Activated CD4-positive, alpha-beta T cell treated with anti-CD3 and anti-CD28 coated beads, Interleukin-2, amount 10 ng/mL, durations not matched to agents 7 days and 5 days (primary cell): ENCODE data around the gene ATOSB. TPM values are rescaled to one million over a fixed set of nuclear protein-coding genes. Genes with fewer than 3 reads are reported as not detected.

Source experiments
- CTCF ChIA-PET: fragments of 350-600 bp; sonication (Branson Sonifier 250); formaldehyde crosslinking; loops from one replicate; lab custom pipeline; 2021; ENCODE audit warnings: antibody characterized with exemption; lab: Charles Lee
- POLR2A ChIA-PET: fragments of 350-600 bp; sonication (Branson Sonifier 250); formaldehyde crosslinking; loops from one replicate; lab custom pipeline; 2021; ENCODE audit warnings: antibody characterized with exemption; lab: Charles Lee
- DNase-seq: peaks from one replicate; pipeline ENCODE4 v3.0.0-alpha.2; 2020
- H3K27ac Mint-ChIP-seq: one replicate; pipeline ENCODE4 v1.8.0; 2021; ENCODE audit warnings: mild to moderate bottlenecking, moderate library complexity, mixed read lengths
- H3K27me3 Mint-ChIP-seq: one replicate; pipeline ENCODE4 v1.8.0; 2021; ENCODE audit warnings: mixed read lengths
- H3K36me3 Mint-ChIP-seq: one replicate; pipeline ENCODE4 v1.8.0; 2021; ENCODE audit warnings: low read depth, mixed read lengths
- H3K4me1 Mint-ChIP-seq: one replicate; pipeline ENCODE4 v1.8.0; 2021; ENCODE audit warnings: mixed read lengths
- H3K4me3 Mint-ChIP-seq: one replicate; pipeline ENCODE4 v1.8.0; 2021; ENCODE audit warnings: mild to moderate bottlenecking, moderate library complexity, mixed read lengths
- H3K9me3 Mint-ChIP-seq: one replicate; pipeline ENCODE4 v1.8.0; 2021; ENCODE audit warnings: mixed read lengths
- total RNA-seq, 2 experiments: library from RNA; stranded (reverse); gene quantifications; one replicate each; pipeline ENCODE4 v1.2.3, GENCODE V29; 2021

Gene ATOSB
- total RNA-seq, 2 experiments from 2014 or later: 15.6 to 17.6 TPM

DNA sequence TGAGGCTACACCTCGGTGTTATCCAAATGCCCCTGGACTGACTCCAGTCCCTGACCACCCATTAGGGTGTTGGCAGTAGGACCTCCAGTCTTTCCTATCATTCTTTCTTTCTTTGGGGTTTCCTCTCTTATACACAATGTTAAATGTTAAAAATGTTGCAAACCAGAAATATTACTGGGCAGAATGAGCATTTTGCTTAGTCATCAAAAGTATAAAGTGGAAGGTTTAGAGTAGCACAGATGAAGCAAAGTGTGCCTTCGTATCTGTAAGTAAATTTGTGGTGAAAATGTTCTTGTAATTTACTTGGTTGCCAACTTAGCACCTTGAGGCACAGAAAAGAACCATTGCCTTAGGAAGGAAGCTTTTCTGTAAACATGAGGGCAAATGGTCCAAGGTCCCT lies 24.4 kb upstream of the ATOSB start:
- Mint-ChIP-seq H3K27me3 (no peaks in the 10 kb centered on the region), H3K27ac (no peak overlapping the region), H3K4me1 (no peaks in the 10 kb centered on the region), H3K4me3 (no peak overlapping the region), H3K9me3 (peaks cover 15% of the 10 kb centered on the region), H3K36me3 (peaks cover 2% of the 10 kb centered on the region)
- DNase-seq: no peak
- ChIA-PET CTCF (interaction anchor here (1.5 kb wide), 1 partner anchor 22 kb away, joined by 4 read pairs; no protein-coding TSS in a partner anchor), POLR2A (interaction anchor here (0.6 kb wide), 1 partner anchor 121 kb away, joined by 3 read pairs; no protein-coding TSS in a partner anchor)

DNA sequence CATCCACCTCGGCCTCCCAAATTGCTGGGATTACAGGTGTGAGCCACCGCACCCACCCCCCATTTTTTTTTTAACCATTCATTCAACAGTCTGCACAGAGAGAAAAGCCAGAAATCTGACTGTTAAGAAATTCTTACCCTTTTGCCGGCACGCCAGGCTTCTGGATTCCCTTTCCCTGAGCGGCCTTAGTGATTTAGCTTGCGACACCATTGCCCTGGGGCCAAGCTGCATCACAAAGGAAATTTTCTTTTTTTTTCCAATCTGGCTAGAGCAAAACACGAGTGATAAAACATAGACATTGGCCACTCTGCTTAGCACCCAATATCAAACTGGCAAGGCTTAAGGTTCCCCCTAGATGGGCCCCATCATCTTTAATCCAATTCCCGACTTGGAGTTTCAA lies 21.2 kb upstream of the ATOSB start:
- ChIA-PET CTCF (no interaction called here), POLR2A (no interaction called here)
- Mint-ChIP-seq H3K9me3 (peaks cover 11% of the 10 kb centered on the region), H3K27ac (no peak overlapping the region), H3K4me1 (no peaks in the 10 kb centered on the region), H3K4me3 (no peak overlapping the region), H3K36me3 (peaks cover 2% of the 10 kb centered on the region), H3K27me3 (peaks cover 4% of the 10 kb centered on the region)
- DNase-seq: no peak

DNA sequence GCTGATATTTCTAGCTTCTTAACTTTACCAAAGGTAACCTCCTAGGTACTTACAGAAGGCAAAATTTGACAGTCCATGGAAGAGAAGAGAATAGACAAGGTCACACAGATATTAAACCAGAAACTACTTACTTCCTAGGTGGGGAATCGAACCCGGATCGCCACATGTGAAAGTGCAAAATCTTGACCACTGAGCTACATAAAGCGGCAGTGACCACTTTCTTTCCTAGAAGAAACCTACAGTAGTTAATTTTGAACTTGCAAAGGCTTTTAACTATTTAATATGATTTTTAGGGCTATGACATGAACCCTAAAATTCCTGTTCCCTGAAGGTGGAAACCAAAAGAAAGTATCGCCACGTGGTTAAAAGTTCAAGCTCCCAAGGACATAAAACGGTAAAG lies 20.3 kb upstream of the ATOSB start:
- ChIA-PET POLR2A (no interaction called here), CTCF (interaction anchor here (0.6 to 1.1 kb wide), 2 partner anchors 9 to 18 kb away, joined by 3 read pairs; no protein-coding TSS in a partner anchor)
- H3K9me3 Mint-ChIP-seq: peaks cover 10% of the 10 kb centered on the region
- peaks cover 5% of the 10 kb centered on the region for H3K27me3 Mint-ChIP-seq
- no peaks in the 10 kb centered on the region for H3K4me1 Mint-ChIP-seq
- DNase-seq: no peak
- peaks cover 2% of the 10 kb centered on the region for H3K36me3 Mint-ChIP-seq
- H3K4me3 Mint-ChIP-seq: no peak overlapping the region
- no peak overlapping the region for H3K27ac Mint-ChIP-seq

DNA sequence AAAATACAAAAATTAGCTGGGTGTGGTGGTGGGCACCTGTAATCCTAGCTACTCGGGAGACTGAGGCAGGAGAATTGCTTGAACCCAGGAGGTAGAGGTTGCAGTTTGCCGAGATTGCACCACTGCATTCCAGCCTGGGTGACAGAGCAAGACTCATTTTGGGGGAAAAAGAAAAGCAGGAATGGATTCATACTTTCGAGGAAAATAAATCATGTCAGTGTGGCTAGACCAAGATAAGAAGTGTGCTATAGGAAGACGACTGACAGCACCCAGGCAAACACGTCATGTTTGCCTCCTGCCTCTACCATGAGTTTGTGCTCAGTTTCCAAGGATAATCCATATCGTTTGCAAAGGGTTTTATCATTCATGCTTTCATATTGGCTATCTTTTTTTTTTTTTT lies 19.3 kb upstream of the ATOSB start:
- no peak overlapping the region for H3K4me3 Mint-ChIP-seq
- no peaks in the 10 kb centered on the region for H3K4me1 Mint-ChIP-seq
- no peak for DNase-seq
- peaks cover 9% of the 10 kb centered on the region for H3K9me3 Mint-ChIP-seq
- H3K36me3 Mint-ChIP-seq: peaks cover 2% of the 10 kb centered on the region
- H3K27ac Mint-ChIP-seq: no peak overlapping the region
- CTCF ChIA-PET: no interaction called here
- POLR2A ChIA-PET: no interaction called here
- peaks cover 5% of the 10 kb centered on the region for H3K27me3 Mint-ChIP-seq

DNA sequence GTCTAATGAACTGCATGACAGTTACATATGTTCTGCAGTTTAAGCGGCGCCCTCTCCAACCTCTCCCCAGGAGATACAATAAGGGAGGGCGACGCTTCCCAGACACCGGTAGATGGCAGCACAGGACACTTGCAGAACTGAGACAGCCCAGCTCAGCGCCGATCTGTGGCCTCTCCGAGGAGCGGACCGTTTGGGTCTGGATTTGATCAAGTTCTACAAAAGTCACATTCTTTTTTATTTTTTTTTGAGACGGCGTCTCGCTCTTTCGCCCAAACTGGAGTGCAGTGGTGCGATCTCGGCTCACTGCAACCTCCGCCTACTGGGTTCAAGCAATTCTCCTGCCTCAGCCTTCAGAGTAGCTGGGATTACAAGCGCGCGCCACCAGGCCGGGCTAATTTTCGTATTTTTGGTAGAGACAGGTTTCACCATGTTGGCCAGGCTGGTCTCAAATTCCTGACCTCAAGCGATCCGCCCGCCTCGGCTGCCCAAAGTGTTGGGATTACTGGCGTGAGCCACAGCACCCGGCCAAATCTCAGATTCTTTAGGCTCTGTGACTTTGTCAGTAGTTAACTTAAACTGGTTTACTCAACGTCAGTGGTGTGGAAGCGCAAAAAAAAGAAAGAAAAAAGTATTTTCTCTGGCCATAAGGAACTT lies 1.4 kb upstream of the ATOSB start:
- CTCF ChIA-PET: interaction anchor here (0.6 to 4.7 kb wide), 16 partner anchors 12 to 709 kb away, joined by 3 to 39 read pairs (median 3); partner anchors contain the start of genes RUSC2, STOML2 and UNC13B
- peak; percentile 96 for DNase-seq
- peak overlapping the region; percentile 96 for H3K4me3 Mint-ChIP-seq
- peak overlapping the region; percentile 95 for H3K27ac Mint-ChIP-seq
- H3K9me3 Mint-ChIP-seq: no peaks in the 10 kb centered on the region
- peaks cover 2% of the 10 kb centered on the region for H3K27me3 Mint-ChIP-seq
- H3K36me3 Mint-ChIP-seq: peaks cover 6% of the 10 kb centered on the region
- peaks cover 33% of the 10 kb centered on the region for H3K4me1 Mint-ChIP-seq
- POLR2A ChIA-PET: interaction anchor here (0.6 kb wide), 1 partner anchor 616 kb away, joined by 5 read pairs; no protein-coding TSS in a partner anchor

DNA sequence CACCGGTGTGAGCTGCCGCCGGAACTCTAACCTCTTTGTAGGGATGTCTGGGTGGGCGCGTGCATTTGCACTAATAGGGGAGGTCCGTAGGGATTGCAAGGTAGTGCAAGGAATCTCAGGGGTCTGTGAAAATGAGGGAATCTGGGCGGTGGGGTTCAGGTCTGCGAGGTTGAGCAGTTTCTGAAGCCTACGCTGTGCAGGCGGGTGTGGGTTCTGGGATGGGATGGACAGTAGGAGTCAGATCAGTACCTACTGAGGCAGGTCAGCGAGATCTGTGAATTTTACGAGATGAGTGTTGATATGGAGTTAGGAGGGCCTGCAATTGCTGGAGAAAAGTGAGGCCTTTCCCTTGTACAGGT lies 856 bp upstream of the ATOSB start:
- POLR2A ChIA-PET: interaction anchor here (0.6 kb wide), 1 partner anchor 616 kb away, joined by 5 read pairs; no protein-coding TSS in a partner anchor
- CTCF ChIA-PET: interaction anchor here (0.6 to 4.7 kb wide), 11 partner anchors 12 to 481 kb away, joined by 3 to 39 read pairs (median 4); partner anchors contain the start of genes PIGO, STOML2 and UNC13B
- no peaks in the 10 kb centered on the region for H3K9me3 Mint-ChIP-seq
- peaks cover 6% of the 10 kb centered on the region for H3K36me3 Mint-ChIP-seq
- H3K27ac Mint-ChIP-seq: peak overlapping the region; percentile 95
- H3K27me3 Mint-ChIP-seq: peaks cover 2% of the 10 kb centered on the region
- H3K4me3 Mint-ChIP-seq: peak overlapping the region; percentile 96
- no peak for DNase-seq
- peaks cover 38% of the 10 kb centered on the region for H3K4me1 Mint-ChIP-seq

DNA sequence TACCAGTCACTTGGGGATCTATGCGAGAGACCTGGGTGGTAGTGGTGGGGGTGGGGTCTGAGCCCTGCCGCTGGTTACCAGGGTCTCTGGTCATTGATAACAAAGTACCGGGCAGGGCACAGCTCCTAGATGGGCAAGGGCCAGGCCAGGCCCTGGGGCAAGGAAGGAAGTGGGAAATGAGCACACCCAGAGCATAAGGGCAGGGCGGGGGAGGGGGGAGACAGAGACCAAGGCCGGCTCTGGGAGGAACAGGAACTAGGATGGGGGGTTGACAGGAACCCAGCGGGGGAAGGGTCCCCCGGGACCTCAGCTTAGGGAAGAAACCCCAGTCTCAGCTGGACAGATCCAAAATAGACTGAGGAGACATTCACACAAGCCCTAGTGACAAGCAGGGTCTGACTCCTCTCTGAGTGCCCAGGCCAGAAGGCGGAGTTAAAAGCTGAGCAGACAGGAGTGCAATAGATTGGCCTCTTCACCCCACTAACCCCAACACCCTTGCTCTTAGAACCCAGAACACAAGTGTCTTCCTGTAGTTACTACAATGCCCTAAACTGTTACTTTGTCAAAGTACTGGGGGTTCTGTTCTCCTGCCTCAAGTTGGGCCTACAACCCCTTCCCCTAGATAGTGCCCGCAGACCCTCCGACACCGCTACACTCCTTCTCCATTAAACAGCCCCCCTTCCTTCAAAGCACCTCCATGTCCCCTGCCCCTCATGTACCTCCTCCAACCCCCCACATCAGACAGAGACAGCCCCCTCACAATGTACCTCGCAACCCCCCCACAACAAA lies 628 bp downstream of the ATOSB start:
- peak; percentile 64 for DNase-seq
- CTCF ChIA-PET: interaction anchor here (0.6 to 4.7 kb wide), 8 partner anchors 10 to 627 kb away, joined by 3 to 39 read pairs (median 4); partner anchors contain the start of genes PIGO, STOML2 and UNC13B
- Mint-ChIP-seq H3K27me3 (no peaks in the 10 kb centered on the region), H3K4me1 (peaks cover 51% of the 10 kb centered on the region), H3K9me3 (no peaks in the 10 kb centered on the region), H3K36me3 (peaks cover 6% of the 10 kb centered on the region), H3K4me3 (peak overlapping the region; percentile 96), H3K27ac (peak overlapping the region; percentile 95)
- POLR2A ChIA-PET: interaction anchor here (0.5 kb wide), 1 partner anchor 126 kb away, joined by 4 read pairs; the partner anchor contains the start of gene DNAJB5

DNA sequence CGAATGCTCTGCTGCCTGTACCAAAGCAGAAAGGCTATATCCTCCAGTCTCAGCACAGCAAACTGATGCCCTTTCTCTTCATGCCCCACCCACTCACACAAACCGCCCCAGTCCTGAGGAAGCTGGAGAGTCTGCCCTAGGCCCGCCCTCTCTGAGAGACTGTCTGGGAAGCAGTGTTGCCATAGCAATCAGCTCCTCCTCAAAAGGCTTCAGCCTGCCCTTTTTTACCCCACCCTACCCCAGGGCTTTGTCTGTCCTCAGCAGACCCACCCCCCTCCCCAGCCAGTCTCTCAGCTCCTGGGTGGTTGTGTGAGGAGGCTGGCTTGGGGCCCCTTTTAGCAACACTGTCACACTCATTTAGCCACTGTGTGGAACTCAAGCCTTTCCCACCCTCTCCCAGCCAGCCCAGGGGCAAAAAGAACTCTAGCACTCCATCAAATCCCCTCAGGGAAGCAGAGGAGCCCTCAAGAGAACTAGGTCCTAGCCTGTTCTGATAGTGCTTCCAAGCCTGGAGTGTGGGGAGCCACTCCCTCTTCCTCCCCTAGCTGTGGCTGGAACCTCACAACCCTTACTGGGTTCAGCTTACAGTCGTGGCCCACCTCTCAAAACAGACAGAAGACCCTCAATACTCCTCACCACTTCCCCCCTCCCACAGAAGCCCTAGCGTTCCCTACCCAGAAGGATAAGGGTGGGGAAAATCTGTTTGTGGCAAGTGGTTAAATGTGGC lies 1.4 kb downstream of the ATOSB start:
- H3K4me1 Mint-ChIP-seq: peaks cover 57% of the 10 kb centered on the region
- peak overlapping the region; percentile 96 for H3K4me3 Mint-ChIP-seq
- CTCF ChIA-PET: interaction anchor here (0.6 to 4.7 kb wide), 4 partner anchors 10 to 627 kb away, joined by 3 to 39 read pairs (median 6); partner anchors contain the start of genes PIGO and STOML2

DNA sequence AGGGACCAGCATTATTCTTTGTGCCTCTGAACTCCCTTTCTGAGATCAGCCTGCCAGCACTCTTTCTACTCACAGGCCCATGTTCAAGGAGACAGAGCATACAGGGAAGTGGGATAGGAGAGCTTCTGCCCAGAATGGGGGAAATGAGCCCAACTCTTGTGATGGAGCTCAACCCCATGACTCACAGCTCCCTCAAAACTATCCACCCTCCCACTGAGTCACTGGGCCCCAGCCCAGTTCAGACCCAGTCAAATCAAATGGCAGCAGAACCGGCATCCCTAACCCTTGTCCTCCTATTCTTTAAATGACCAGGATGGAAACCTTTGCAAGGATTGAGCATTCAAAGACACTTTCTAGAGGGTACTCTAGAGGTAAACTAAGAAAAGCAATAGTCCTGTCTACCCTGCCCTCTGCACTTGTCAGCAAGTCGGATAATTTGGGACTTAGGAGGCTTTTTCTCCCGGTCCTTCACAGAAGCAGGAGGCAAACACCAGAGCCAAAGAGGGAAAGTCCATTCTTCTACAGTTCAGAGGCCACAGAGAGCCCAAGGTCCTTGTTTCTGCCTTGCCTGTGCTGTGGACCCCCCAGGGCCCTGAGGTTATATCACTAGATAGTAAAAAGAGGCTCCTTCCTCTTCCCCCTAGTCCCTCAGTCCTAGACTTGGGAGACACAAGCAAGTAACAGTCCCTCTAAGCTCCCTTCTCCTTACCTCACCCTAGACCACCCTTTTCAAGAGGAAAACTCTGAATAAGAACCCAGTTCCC lies 3.2 kb downstream of the ATOSB start:
- H3K27ac Mint-ChIP-seq: peak overlapping the region; percentile 77
- no peaks in the 10 kb centered on the region for H3K9me3 Mint-ChIP-seq
- DNase-seq: no peak
- ChIA-PET POLR2A (interaction anchor here (1.9 kb wide), 1 partner anchor 9 kb away, joined by 6 read pairs; the partner anchor contains the start of gene STOML2), CTCF (interaction anchor here (1.0 to 3.6 kb wide), 5 partner anchors 9 to 213 kb away, joined by 3 to 16 read pairs (median 3); partner anchors contain the start of genes PIGO and STOML2)
- H3K27me3 Mint-ChIP-seq: no peaks in the 10 kb centered on the region
- H3K4me1 Mint-ChIP-seq: peaks cover 64% of the 10 kb centered on the region
- H3K4me3 Mint-ChIP-seq: peak overlapping the region; percentile 73
- H3K36me3 Mint-ChIP-seq: peaks cover 11% of the 10 kb centered on the region

More for the DNA sequence above, 1.4 kb downstream of the ATOSB start:
- H3K27ac Mint-ChIP-seq: peak overlapping the region; percentile 95
- no peaks in the 10 kb centered on the region for H3K27me3 Mint-ChIP-seq
- H3K36me3 Mint-ChIP-seq: peaks cover 6% of the 10 kb centered on the region
- peak; percentile 90 for DNase-seq
- H3K9me3 Mint-ChIP-seq: no peaks in the 10 kb centered on the region
- POLR2A ChIA-PET: interaction anchor here (0.5 kb wide), 1 partner anchor 125 kb away, joined by 4 read pairs; the partner anchor contains the start of gene DNAJB5

DNA sequence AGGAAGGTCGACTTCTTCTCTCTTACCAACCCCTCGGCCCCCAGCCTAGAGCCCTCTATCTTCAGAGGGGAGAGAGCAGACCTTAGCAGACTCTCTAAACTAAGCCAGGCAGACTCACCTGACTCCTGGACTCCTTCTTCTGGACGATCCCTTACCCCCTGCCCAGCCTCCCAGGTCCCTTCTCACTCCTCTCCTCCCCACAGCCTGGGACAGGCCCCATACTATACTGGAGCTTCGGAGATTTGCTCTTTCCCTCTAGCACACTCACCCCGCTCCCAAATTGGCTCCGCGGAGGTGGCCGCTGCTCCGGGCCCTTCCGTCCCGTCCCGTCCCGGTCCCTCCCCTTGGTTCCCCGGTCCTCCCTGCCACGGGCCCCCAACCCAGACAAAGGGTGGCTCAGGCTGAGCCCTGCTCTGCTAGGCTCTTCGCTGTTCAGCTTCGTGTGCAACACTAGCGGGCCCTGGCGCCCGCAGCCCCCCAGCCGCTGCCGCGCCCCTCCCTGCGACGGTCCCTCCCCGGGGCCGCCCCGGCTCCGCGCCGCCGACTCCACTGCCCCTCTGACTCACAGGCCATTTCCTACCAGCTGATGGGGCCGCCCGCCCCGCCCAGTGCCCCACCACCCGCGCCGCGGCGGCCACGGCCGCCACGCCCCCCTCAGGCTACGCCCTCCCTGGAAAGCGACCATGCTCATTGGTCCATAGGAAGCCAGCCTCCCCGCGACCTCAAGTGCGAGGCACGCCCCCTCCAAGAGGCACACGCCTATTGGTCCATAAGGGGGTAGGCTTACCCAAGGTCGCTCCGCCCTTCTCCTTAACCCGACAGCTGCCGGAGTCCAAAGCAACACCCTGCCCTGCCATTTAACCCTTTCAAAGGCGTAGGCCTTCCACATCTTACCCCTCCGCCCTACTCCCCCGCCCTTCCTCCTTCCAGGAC lies 4.4 kb downstream of the ATOSB start:
- peak overlapping the region; percentile 73 for H3K4me3 Mint-ChIP-seq
- POLR2A ChIA-PET: interaction anchor here (0.8 to 1.9 kb wide), 2 partner anchors 8 to 51 kb away, joined by 5 to 6 read pairs; partner anchors contain the start of gene STOML2
- no peaks in the 10 kb centered on the region for H3K27me3 Mint-ChIP-seq

More for the DNA sequence above, 4.4 kb downstream of the ATOSB start:
- H3K36me3 Mint-ChIP-seq: peaks cover 15% of the 10 kb centered on the region
- DNase-seq: peak; percentile 97
- peaks cover 56% of the 10 kb centered on the region for H3K4me1 Mint-ChIP-seq
- peak overlapping the region; percentile 77 for H3K27ac Mint-ChIP-seq
- CTCF ChIA-PET: interaction anchor here (1.0 to 3.6 kb wide), 6 partner anchors 8 to 211 kb away, joined by 3 to 16 read pairs (median 3); partner anchors contain the start of genes PIGO, STOML2 and UNC13B
- H3K9me3 Mint-ChIP-seq: no peaks in the 10 kb centered on the region
